Neuronal stem cell (in vitro differentiated cells): ENCODE results near the gene SLFN13.

ENCODE experiments used
- DNase-seq: peaks from one replicate; pipeline ENCODE4 v3.0.0-alpha.2; 2013; ENCODE audit warnings: low spot score
- H2AFZ ChIP-seq: one replicate; pipeline ENCODE4 v1.6.1; 2013; ENCODE audit warnings: mild to moderate bottlenecking, low read length, inconsistent platforms
- H2AK5ac ChIP-seq: 2 replicates; pipeline ENCODE4 v1.6.1; 2013; ENCODE audit warnings: low read depth, mild to moderate bottlenecking, inconsistent platforms, low read length, moderate library complexity, mixed read lengths
- H2BK120ac ChIP-seq: 2 replicates; pipeline ENCODE4 v1.6.1; 2013; ENCODE audit warnings: low read depth, mild to moderate bottlenecking, inconsistent platforms, low read length, moderate library complexity, mixed read lengths
- H2BK12ac ChIP-seq: one replicate; pipeline ENCODE4 v1.6.1; 2013; ENCODE audit warnings: low read length, inconsistent platforms
- H2BK15ac ChIP-seq: 2 replicates; pipeline ENCODE4 v1.6.1; 2013; ENCODE audit warnings: mild to moderate bottlenecking, low read length, inconsistent platforms, mixed read lengths
- H2BK5ac ChIP-seq: one replicate; pipeline ENCODE4 v1.6.1; 2013; ENCODE audit warnings: inconsistent platforms, mild to moderate bottlenecking, low read length, moderate library complexity
- H3K14ac ChIP-seq: one replicate; pipeline ENCODE4 v1.6.1; 2013; ENCODE audit warnings: low read length, inconsistent platforms
- H3K18ac ChIP-seq: 2 replicates; pipeline ENCODE4 v1.6.1; 2013; ENCODE audit warnings: low read length, inconsistent platforms
- H3K23ac ChIP-seq: 2 replicates; pipeline ENCODE4 v1.6.1; 2013; ENCODE audit warnings: low read depth, mild to moderate bottlenecking, mixed read lengths, low read length, inconsistent platforms; ENCODE audit not compliant: poor library complexity
- H3K27ac ChIP-seq: replicated peaks from 3 replicates; pipeline ENCODE4 v1.5.1; 2013; ENCODE audit warnings: low read length, inconsistent platforms
- H3K27me3 ChIP-seq, 3 experiments: 2 replicates each; pipeline ENCODE4 v1.6.1; 2013; ENCODE audit warnings: low read length in 3 of 3, mild to moderate bottlenecking in 2 of 3, inconsistent platforms in 1 of 3, low read depth in 1 of 3, mixed read lengths in 1 of 3, moderate library complexity in 1 of 3; ENCODE audit not compliant: control insufficient read depth in 3 of 3, insufficient read depth in 3 of 3
- H3K36me3 ChIP-seq, 2 donors: replicated peaks in 1 of 2; 2 replicates each; pipeline ENCODE4 v1.6.1; 2013; ENCODE audit warnings: low read length in 2 of 2; ENCODE audit not compliant: control insufficient read depth in 2 of 2, insufficient read depth in 2 of 2
- H3K4ac ChIP-seq: 2 replicates; pipeline ENCODE4 v1.6.1; 2013; ENCODE audit warnings: inconsistent platforms, mild to moderate bottlenecking, low read length, moderate library complexity
- H3K4me1 ChIP-seq, 2 donors: 1 replicate in 1 of 2; 2 replicates in 1 of 2; pipeline ENCODE4 v1.6.1; 2013; ENCODE audit warnings: low read length in 2 of 2, low read depth in 1 of 2; ENCODE audit not compliant: control insufficient read depth in 2 of 2, insufficient read depth in 1 of 2
- H3K4me2 ChIP-seq: one replicate; pipeline ENCODE4 v1.6.1; 2013; ENCODE audit warnings: mild to moderate bottlenecking, low read length, inconsistent platforms; ENCODE audit not compliant: insufficient read depth, poor library complexity, severe bottlenecking
- H3K4me3 ChIP-seq, 2 donors: 2 replicates each; pipeline ENCODE4 v1.5.1; 2013; ENCODE audit warnings: low read length in 2 of 2, mild to moderate bottlenecking in 2 of 2, inconsistent platforms in 1 of 2, moderate library complexity in 1 of 2
- H3K79me1 ChIP-seq: one replicate; pipeline ENCODE4 v1.6.1; 2013; ENCODE audit warnings: low read depth, mild to moderate bottlenecking, inconsistent platforms, low read length, moderate library complexity
- H3K9ac ChIP-seq: one replicate; pipeline ENCODE4 v1.6.1; 2013; ENCODE audit warnings: mild to moderate bottlenecking, low read depth, low read length, inconsistent platforms; ENCODE audit not compliant: poor library complexity
- H3K9me3 ChIP-seq, 2 donors: replicated peaks in 1 of 2; 2 replicates each; pipeline versions ENCODE3 to v1.6.1; 2013; ENCODE audit warnings: low read length in 2 of 2, mild to moderate bottlenecking in 2 of 2, inconsistent platforms in 1 of 2, low read depth in 1 of 2, mixed read lengths in 1 of 2, moderate library complexity in 1 of 2; ENCODE audit not compliant: control insufficient read depth in 2 of 2, insufficient read depth in 1 of 2
- H4K8ac ChIP-seq: one replicate; pipeline ENCODE4 v1.6.1; 2013; ENCODE audit warnings: low read depth, mild to moderate bottlenecking, inconsistent platforms, low read length, moderate library complexity
- H4K91ac ChIP-seq: one replicate; pipeline ENCODE4 v1.6.1; 2013; ENCODE audit warnings: low read length, low read depth, mild to moderate bottlenecking, inconsistent platforms; ENCODE audit not compliant: poor library complexity
- WGBS, 2 donors: extraction: QIAGEN DNeasy Blood & Tissue Kit; methylation state at CpG; one replicate each; pipeline ENCODE4 v1.1.7; 2013; ENCODE audit warnings: missing lambda C conversion rate in 2 of 2, mixed read lengths in 1 of 2; ENCODE audit not compliant: insufficient read length in 2 of 2, insufficient replicate concordance in 1 of 2; ENCODE audit errors: extremely low coverage in 2 of 2; 5-methylcytosine and 5-hydroxymethylcytosine counted together

SLFN13 gene

DNA sequence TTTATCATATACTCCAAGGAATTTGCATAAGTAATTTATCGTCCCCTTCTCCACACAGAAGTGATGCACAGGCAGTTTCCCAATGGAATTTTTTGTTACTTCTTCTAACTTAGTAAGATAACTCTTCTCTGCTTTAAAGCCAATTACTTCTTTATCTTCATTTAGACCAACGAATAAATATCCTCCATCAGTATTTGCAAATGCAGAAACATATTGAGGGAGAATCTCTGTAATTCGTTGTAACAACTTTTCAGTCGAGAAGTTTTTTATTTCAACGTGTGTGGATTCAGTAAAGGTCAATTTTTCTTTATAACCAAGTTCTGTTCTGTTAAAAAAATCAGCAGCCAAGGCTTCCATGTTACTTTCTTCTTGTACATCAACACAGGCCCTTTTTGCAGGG lies 30.7 kb upstream of the SLFN13 start:
- no peak overlapping the region for H3K23ac ChIP-seq
- no peak overlapping the region for H2BK15ac ChIP-seq
- no peak overlapping the region for H2BK120ac ChIP-seq
- no peak overlapping the region for H3K4me3 ChIP-seq
- H2AFZ ChIP-seq = no peak overlapping the region
- no peak overlapping the region for H3K4me2 ChIP-seq
- H2AK5ac ChIP-seq = no peak overlapping the region
- no peak overlapping the region for H2BK5ac ChIP-seq
- peaks cover 0 to 1% of the 10 kb centered on the region in 2 donors for H3K9me3 ChIP-seq
- DNase-seq = no peak
- no peak overlapping the region for H4K8ac ChIP-seq
- no peaks in the 10 kb centered on the region for H3K4me1 ChIP-seq
- peaks cover 0 to 29% (median 10%) of the 10 kb centered on the region in 3 experiments for H3K27me3 ChIP-seq
- no peak overlapping the region for H3K4ac ChIP-seq
- H3K9ac ChIP-seq = no peak overlapping the region
- no peak overlapping the region for H4K91ac ChIP-seq
- no peaks in the 10 kb centered on the region for H3K36me3 ChIP-seq
- no peaks in the 10 kb centered on the region for H3K79me1 ChIP-seq
- no peak overlapping the region for H3K27ac ChIP-seq
- H3K18ac ChIP-seq = no peak overlapping the region
- H2BK12ac ChIP-seq = no peak overlapping the region
- no CpG with 5 or more reads among the region's 5 CpGs for WGBS, 2 donors
- no peak overlapping the region for H3K14ac ChIP-seq

DNA sequence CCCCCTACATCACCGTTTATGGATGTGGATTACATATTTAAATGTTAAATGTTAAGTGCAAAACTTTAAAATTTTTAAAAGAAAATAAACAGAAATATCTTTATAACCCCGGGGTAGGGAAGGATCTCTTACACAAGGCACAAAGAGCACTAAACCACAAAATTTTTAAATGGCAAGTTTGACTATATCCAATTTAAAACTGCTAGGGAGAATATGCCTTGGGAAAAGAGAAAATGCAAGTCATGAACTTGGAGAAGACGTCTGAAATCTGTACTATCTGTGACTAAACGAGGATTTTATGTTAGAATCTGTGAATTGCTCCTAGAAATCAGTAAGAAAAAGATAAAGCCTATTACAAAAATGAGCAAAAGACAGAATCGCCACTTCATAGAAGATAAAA lies 28.7 kb upstream of the SLFN13 start:
- Histone ChIP-seq H2AFZ (no peak overlapping the region), H3K27ac (no peak overlapping the region), H2BK120ac (no peak overlapping the region), H3K4me3 (no peak overlapping the region), H3K79me1 (no peaks in the 10 kb centered on the region), H4K91ac (no peak overlapping the region), H3K4ac (no peak overlapping the region), H3K14ac (no peak overlapping the region), H3K9me3 (no peaks in the 10 kb centered on the region), H3K36me3 (no peaks in the 10 kb centered on the region), H3K23ac (no peak overlapping the region), H3K18ac (no peak overlapping the region), H3K4me2 (no peak overlapping the region), H2BK5ac (no peak overlapping the region), H4K8ac (no peak overlapping the region), H3K27me3 (peaks cover 0 to 25% (median 8%) of the 10 kb centered on the region in 3 experiments), H3K4me1 (no peaks in the 10 kb centered on the region), H3K9ac (no peak overlapping the region), H2BK12ac (no peak overlapping the region), H2BK15ac (no peak overlapping the region), H2AK5ac (no peak overlapping the region)
- WGBS, 2 donors = no CpG with 5 or more reads among the region's 5 CpGs
- no peak for DNase-seq

DNA sequence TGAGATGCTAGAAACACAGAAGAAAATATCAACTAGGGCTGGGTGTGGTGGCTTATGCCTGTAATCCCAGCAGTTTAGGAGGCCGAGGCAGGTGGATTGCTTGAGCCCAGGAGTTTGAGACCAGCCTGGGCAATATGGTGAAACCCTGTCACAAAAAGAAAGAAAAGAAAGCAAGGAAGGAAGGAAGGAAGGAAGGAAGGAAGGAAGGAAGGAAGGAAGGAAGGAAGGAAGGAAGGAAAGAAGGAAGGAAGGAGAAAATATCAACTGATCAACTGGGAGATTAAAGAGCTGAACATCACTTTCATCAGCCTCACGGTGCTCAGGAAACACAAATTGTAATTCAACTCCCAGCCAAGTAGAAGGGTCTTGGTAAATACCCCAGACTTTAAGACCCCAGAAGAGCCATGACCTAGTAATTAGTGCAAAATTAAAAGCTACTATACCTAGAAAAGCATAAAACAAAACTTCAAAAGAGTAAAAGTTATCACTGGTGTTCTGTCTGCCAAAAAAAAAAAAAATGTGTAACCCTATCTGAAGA lies 27.8 kb upstream of the SLFN13 start:
- Histone ChIP-seq H2BK120ac (no peak overlapping the region), H3K4ac (no peak overlapping the region), H3K27me3 (peaks cover 0 to 25% (median 8%) of the 10 kb centered on the region in 3 experiments), H3K9me3 (no peaks in the 10 kb centered on the region), H3K27ac (no peak overlapping the region), H4K8ac (no peak overlapping the region), H2AK5ac (no peak overlapping the region), H2BK12ac (no peak overlapping the region), H2BK15ac (no peak overlapping the region), H3K18ac (no peak overlapping the region), H4K91ac (no peak overlapping the region), H3K36me3 (no peaks in the 10 kb centered on the region), H2AFZ (no peak overlapping the region), H3K14ac (no peak overlapping the region), H3K9ac (no peak overlapping the region), H3K4me2 (no peak overlapping the region), H3K4me1 (no peaks in the 10 kb centered on the region), H3K4me3 (no peak overlapping the region), H3K23ac (no peak overlapping the region), H2BK5ac (no peak overlapping the region), H3K79me1 (no peaks in the 10 kb centered on the region)
- no peak for DNase-seq
- no CpG with 5 or more reads among the region's 2 CpGs for WGBS, 2 donors

DNA sequence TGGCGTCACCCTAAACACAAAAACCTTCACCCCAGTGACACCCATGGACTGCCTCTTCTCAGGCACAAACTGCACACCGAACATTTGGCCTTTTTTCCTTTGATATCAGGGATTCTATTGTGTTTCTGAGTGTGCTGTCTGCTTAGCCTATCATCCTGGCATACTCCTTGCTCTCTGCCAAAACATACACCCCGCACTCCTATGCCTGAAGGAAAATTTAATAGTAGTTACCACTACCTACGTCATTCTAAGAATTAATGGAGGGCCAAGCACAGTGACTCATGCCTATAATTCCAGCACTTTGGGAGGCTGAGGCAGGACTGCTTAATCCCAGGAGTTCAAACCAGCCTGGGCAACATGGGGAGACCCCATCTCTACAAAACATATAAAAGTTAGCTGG lies 19.9 kb upstream of the SLFN13 start:
- Histone ChIP-seq H3K27ac (no peak overlapping the region), H3K14ac (no peak overlapping the region), H3K4me3 (no peak overlapping the region), H2AK5ac (no peak overlapping the region), H3K79me1 (no peaks in the 10 kb centered on the region), H4K8ac (no peak overlapping the region), H3K23ac (no peak overlapping the region), H3K4ac (no peak overlapping the region), H3K9me3 (no peaks in the 10 kb centered on the region), H2BK15ac (no peak overlapping the region), H2BK120ac (no peak overlapping the region), H3K4me1 (no peaks in the 10 kb centered on the region), H3K18ac (no peak overlapping the region), H3K36me3 (no peaks in the 10 kb centered on the region), H3K9ac (no peak overlapping the region), H2AFZ (no peak overlapping the region), H2BK12ac (no peak overlapping the region), H4K91ac (no peak overlapping the region), H3K4me2 (no peak overlapping the region), H2BK5ac (no peak overlapping the region), H3K27me3 (peaks cover 0 to 17% (median 2%) of the 10 kb centered on the region in 3 experiments)
- DNase-seq = no peak
- no CpG with 5 or more reads among the region's 4 CpGs for WGBS, 2 donors
